HG02884 (cell line): ENCODE data around the gene HSPG2.
"Not testable (repeated sequence)": the region's sequence is repeated elsewhere in the genome, so short reads cannot be mapped to it uniquely, and the experiment has no call there.

ENCODE experiments used
- ATAC-seq: cut with Tn5 transposase; IDR thresholded peaks from one replicate; pipeline ENCODE4 v1.9.1; 2021; ENCODE audit warnings: mild to moderate bottlenecking, moderate library complexity; ENCODE audit not compliant: unreplicated experiment

The HSPG2 gene

GRCh38 chr1:21830792-21831453 lies 106.2 kb downstream of the HSPG2 start:
- ATAC-seq: no peak

DNA sequence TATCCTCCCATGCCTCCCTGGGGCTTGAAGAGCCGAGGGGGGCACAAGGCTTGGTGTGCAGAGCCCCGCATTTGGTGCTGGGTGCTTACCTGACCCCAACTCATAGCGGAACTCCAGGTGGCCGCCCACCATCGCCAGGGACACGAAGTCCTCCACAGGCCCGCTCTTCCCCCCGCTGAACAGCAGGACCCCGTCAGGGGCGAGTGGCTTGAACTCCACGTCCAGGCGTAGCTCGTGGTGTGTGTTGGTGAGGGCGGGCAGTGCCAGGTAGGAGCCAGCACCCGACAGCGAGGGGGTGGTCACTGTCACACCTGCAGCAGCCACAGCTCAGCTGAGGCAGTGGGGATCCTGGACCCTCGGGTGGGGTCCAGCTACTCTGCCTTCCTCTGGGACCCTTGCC lies 107.8 kb downstream of the HSPG2 start:
- ATAC-seq: no peak

DNA sequence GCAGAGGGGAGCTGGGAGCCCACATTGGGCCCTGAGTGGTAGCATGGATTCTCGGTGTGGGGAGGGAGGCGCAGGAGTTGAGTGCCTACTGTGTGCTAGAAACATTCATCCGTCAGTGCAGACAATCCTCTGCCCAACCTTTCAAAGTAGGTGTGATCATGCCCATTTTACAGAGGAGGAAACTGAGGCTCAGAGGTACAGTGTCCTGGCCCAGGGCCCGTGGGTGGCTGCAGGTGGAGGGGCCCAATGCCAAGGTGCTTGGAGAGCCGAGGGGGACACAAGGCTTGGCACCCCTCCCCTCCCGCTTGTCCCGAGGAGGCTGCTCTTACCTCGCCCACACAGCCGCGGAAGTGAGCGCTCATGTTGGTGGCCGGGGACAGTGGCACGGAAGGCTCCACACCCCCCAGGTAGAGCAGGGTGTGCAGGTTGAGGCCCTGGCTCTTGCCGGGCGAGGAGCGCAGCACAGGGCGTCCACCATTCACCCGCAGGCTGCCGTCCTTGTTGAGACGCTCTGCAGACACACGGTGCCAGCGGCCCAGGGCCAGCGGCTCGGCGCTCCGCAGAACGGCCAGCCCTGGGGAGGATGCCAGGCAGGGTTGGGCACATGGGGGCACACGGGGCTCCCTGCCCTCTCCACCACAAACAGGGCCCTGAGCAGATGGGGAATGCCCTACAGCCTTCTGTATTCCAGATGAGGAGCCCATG lies 108.5 kb downstream of the HSPG2 start:
- no peak for ATAC-seq

GRCh38 chr1:21828075-21828474 lies 109.0 kb downstream of the HSPG2 start:
- no peak for ATAC-seq

- ATAC-seq: no peak
Measured at GRCh38 chr1:21827141-21827679, 109.9 kb downstream of the HSPG2 start.

GRCh38 chr1:21826694-21827093 lies 110.4 kb downstream of the HSPG2 start:
- not testable (repeated sequence) for ATAC-seq

DNA sequence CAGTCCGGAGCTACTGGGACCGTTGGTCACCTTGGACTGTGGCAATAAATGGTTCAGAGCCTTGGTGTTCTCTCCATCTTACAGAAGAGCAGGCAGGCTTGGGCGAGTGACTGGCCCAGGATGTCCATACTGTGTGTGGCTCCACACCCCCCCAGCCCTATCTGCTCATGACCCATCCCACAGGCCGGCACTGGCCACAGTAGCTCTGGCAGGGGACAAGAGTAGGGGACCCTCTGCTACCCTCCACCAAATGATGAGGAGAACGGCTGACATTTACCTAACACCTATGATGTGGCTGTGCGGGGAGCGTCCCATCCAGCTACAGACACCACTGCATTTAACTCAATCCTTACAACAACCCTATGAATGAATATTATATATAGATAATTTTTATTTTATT lies 111.7 kb downstream of the HSPG2 start:
- no peak for ATAC-seq

GRCh38 chr1:21824926-21825325 lies 112.2 kb downstream of the HSPG2 start:
- no peak for ATAC-seq

GRCh38 chr1:21823980-21824702 lies 113.0 kb downstream of the HSPG2 start:
- ATAC-seq: no peak

- ATAC-seq: no peak
Measured at GRCh38 chr1:21823206-21823979, 113.7 kb downstream of the HSPG2 start.

GRCh38 chr1:21822349-21822748 lies 114.8 kb downstream of the HSPG2 start:
- no peak for ATAC-seq

DNA sequence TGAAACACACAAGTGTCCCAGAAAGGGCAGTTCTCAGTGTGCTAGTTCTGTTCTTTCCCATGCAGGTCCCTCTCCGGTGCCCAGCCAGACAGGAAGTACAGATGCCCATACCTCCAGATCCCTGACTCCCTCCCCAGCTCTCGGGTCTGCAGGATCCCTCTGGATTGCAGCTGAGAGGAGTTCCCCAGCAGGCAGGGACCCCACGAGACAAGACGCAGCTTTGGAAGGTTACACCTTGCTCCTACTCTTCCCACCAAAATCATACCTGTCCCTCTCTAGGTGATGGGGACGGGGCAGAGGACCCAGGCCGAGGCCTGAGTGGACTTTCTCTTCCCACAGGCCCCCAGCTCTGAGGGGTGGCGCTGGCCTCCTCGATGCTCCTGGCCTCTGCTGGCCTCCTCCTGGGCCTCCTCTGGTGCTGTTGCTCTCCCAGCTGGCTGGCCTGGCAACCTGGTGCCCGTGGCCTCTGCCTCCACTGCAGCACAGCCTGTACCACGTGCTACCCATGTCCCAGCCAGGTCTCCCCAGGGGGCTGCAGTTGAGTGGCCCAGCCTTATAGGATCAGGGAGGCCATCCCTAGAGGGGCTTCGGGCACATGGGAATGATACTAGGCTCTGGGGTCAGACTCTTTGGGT lies 115.6 kb downstream of the HSPG2 start:
- no peak for ATAC-seq

GRCh38 chr1:21820597-21821232 lies 116.4 kb downstream of the HSPG2 start:
- ATAC-seq: no peak

- no peak for ATAC-seq
Measured at GRCh38 chr1:21818656-21819055, 118.5 kb downstream of the HSPG2 start.

- ATAC-seq: no peak
Measured at GRCh38 chr1:21816602-21817302, 120.4 kb downstream of the HSPG2 start.

GRCh38 chr1:21815724-21816321 lies 121.3 kb downstream of the HSPG2 start:
- ATAC-seq: no peak

GRCh38 chr1:21814981-21815582 lies 122.0 kb downstream of the HSPG2 start:
- ATAC-seq: no peak

- ATAC-seq: no peak
Measured at GRCh38 chr1:21814241-21814918, 122.7 kb downstream of the HSPG2 start.
